NAMALWA (cell line): Measurements from ENCODE around the gene NIPAL4.
A peak's percentile ranks its signal among the peaks of the same experiment; 100 is the strongest.

Experiments
- DNase-seq: peaks from one replicate; pipeline ENCODE4 v3.0.0-alpha.2; 2015; ENCODE audit warnings: low spot score

The NIPAL4 gene

GRCh38 chr5:157485811-157486210 is 25.8 kb downstream of the NIPAL4 start:
- DNase-seq, result peak; percentile 91

GRCh38 chr5:157486221-157486681 is 26.2 kb downstream of the NIPAL4 start:
- peak; percentile 86 for DNase-seq

GRCh38 chr5:157486861-157487260 is 26.8 kb downstream of the NIPAL4 start:
- peak; percentile 87 for DNase-seq

- DNase-seq, result peak; percentile 83
These were observed 27.3 kb downstream of the NIPAL4 start for GRCh38 chr5:157487358-157487757.

- DNase-seq, result no peak
These were observed 31.5 kb downstream of the NIPAL4 start for GRCh38 chr5:157491471-157491995.

- no peak for DNase-seq
These were observed 32.9 kb downstream of the NIPAL4 start for GRCh38 chr5:157492886-157493285.

- DNase-seq, result no peak
These were observed 34.3 kb downstream of the NIPAL4 start for GRCh38 chr5:157494178-157494832.

- DNase-seq, result no peak
These were observed 36.9 kb downstream of the NIPAL4 start for GRCh38 chr5:157496864-157497263.

- DNase-seq, result no peak
These were observed 38.0 kb downstream of the NIPAL4 start for GRCh38 chr5:157497875-157498611.

GRCh38 chr5:157502143-157502647 is 42.2 kb downstream of the NIPAL4 start:
- DNase-seq, result peak; percentile 89

- peak; percentile 36 for DNase-seq
These were observed 44.0 kb downstream of the NIPAL4 start for GRCh38 chr5:157504053-157504452.

GRCh38 chr5:157505496-157505895 is 45.5 kb downstream of the NIPAL4 start:
- DNase-seq, result no peak

- no peak for DNase-seq
These were observed 46.1 kb downstream of the NIPAL4 start for GRCh38 chr5:157506066-157506590.

- no peak for DNase-seq
These were observed 47.2 kb downstream of the NIPAL4 start for GRCh38 chr5:157506981-157507780.

GRCh38 chr5:157509093-157509492 is 49.1 kb downstream of the NIPAL4 start:
- DNase-seq, result no peak

GRCh38 chr5:157509587-157509986 is 49.6 kb downstream of the NIPAL4 start:
- DNase-seq, result no peak

- DNase-seq, result no peak
These were observed 50.7 kb downstream of the NIPAL4 start for GRCh38 chr5:157510682-157511081.

GRCh38 chr5:157511651-157512644 is 51.9 kb downstream of the NIPAL4 start:
- no peak for DNase-seq

- no peak for DNase-seq
These were observed 53.2 kb downstream of the NIPAL4 start for GRCh38 chr5:157513182-157513581.

GRCh38 chr5:157514974-157515373 is 55.0 kb downstream of the NIPAL4 start:
- DNase-seq, result no peak

- DNase-seq, result no peak
These were observed 56.0 kb downstream of the NIPAL4 start for GRCh38 chr5:157516006-157516405.
